SK-N-SH treated with all-trans-retinoic acid at 6 μM for 48 hours (cell line): ENCODE data around the gene LRMDA.

ENCODE experiments used
- ATAC-seq: fragments of 200-7000 bp; cut with Tn5 transposase; 3 replicates; pipeline ENCODE4 v1.9.1; 2020; ENCODE audit warnings: mild to moderate bottlenecking, moderate library complexity
- BACH2 ChIP-seq: fragments of 250-450 bp; sonication (Bioruptor Pico); IDR thresholded peaks from 2 replicates; pipeline ENCODE4 v1.9.0; 2021; ENCODE audit warnings: mild to moderate bottlenecking, borderline replicate concordance
- CREB5 ChIP-seq: fragments of 250-450 bp; sonication (Bioruptor Pico); IDR thresholded peaks from 2 replicates; pipeline ENCODE4 v1.5.1; 2020; ENCODE audit warnings: low read depth, mild to moderate bottlenecking, moderate library complexity
- ESRRG ChIP-seq: fragments of 250-450 bp; sonication (Bioruptor Pico); IDR thresholded peaks from 2 replicates; pipeline ENCODE4 v1.6.1; 2021; ENCODE audit warnings: mild to moderate bottlenecking
- GLIS3 ChIP-seq: fragments of 250-450 bp; sonication (Bioruptor Pico); IDR thresholded peaks from 2 replicates; pipeline ENCODE4 v1.5.0; 2020; ENCODE audit warnings: mild to moderate bottlenecking, moderate library complexity
- ISL1 ChIP-seq: fragments of 250-450 bp; sonication (Bioruptor Pico); IDR thresholded peaks from 2 replicates; pipeline ENCODE4 v2.1.2; 2022; ENCODE audit warnings: mild to moderate bottlenecking, moderate library complexity
- OSR1 ChIP-seq: fragments of 250-450 bp; sonication (Bioruptor Pico); IDR thresholded peaks from 2 replicates; pipeline ENCODE4 v1.8.0; 2022; ENCODE audit warnings: moderate library complexity, mild to moderate bottlenecking, inconsistent platforms
- PATZ1 ChIP-seq: fragments of 250-450 bp; sonication (Bioruptor Pico); IDR thresholded peaks from 2 replicates; pipeline ENCODE4 v1.8.0; 2020; ENCODE audit warnings: mild to moderate bottlenecking, moderate library complexity, borderline replicate concordance
- PPARA ChIP-seq: fragments of 250-450 bp; sonication (Bioruptor Pico); IDR thresholded peaks from 2 replicates; pipeline ENCODE4 v1.5.0; 2020; ENCODE audit warnings: mild to moderate bottlenecking, borderline replicate concordance
- RARB ChIP-seq: fragments of 250-450 bp; sonication (Bioruptor Pico); IDR thresholded peaks from 2 replicates; pipeline ENCODE4 v1.8.0; 2021; ENCODE audit warnings: mild to moderate bottlenecking, moderate library complexity
- SNAI2 ChIP-seq: fragments of 250-450 bp; sonication (Bioruptor Pico); IDR thresholded peaks from 2 replicates; pipeline ENCODE4 v1.5.0; 2020; ENCODE audit warnings: mild to moderate bottlenecking, moderate library complexity
- TCF4 ChIP-seq: fragments of 250-450 bp; sonication (Bioruptor Pico); IDR thresholded peaks from 2 replicates; pipeline ENCODE4 v1.8.0; 2021; ENCODE audit warnings: mild to moderate bottlenecking, moderate library complexity, borderline replicate concordance
- TOX ChIP-seq: fragments of 250-450 bp; sonication (Bioruptor Pico); IDR thresholded peaks from 2 replicates; pipeline ENCODE4 v1.8.0; 2021; ENCODE audit warnings: mild to moderate bottlenecking, moderate library complexity, borderline replicate concordance
- TSHZ2 ChIP-seq: fragments of 250-450 bp; sonication (Bioruptor Pico); IDR thresholded peaks from 2 replicates; pipeline ENCODE4 v1.5.0; 2020; ENCODE audit warnings: mild to moderate bottlenecking, moderate library complexity
- ZC3H10 ChIP-seq: fragments of 250-450 bp; sonication (Bioruptor Pico); IDR thresholded peaks from 2 replicates; pipeline ENCODE4 v1.5.1; 2021; ENCODE audit warnings: mild to moderate bottlenecking, moderate library complexity
- ZFP3 ChIP-seq: fragments of 250-450 bp; sonication (Bioruptor Pico); IDR thresholded peaks from 2 replicates; pipeline ENCODE4 v1.5.0; 2020; ENCODE audit warnings: mild to moderate bottlenecking, moderate library complexity
- ZFP30 ChIP-seq: fragments of 450-650 bp; formaldehyde crosslinking; IDR thresholded peaks from 2 replicates; pipeline ENCODE4 v1.5.0; 2022; ENCODE audit warnings: mild to moderate bottlenecking, moderate library complexity
- ZNF565 ChIP-seq: fragments of 450-650 bp; formaldehyde crosslinking; conservative IDR thresholded peaks from 2 replicates; pipeline ENCODE4 v1.5.0; 2020; ENCODE audit warnings: low read depth, mild to moderate bottlenecking, moderate library complexity
- ZNF70 ChIP-seq: fragments of 450-650 bp; formaldehyde crosslinking; IDR thresholded peaks from 2 replicates; pipeline ENCODE4 v1.5.0; 2020; ENCODE audit warnings: mild to moderate bottlenecking, moderate library complexity
- ZNF8 ChIP-seq: fragments of 450-650 bp; formaldehyde crosslinking; IDR thresholded peaks from 2 replicates; pipeline ENCODE4 v1.5.0; 2020; ENCODE audit warnings: mild to moderate bottlenecking, moderate library complexity
- TF ChIP-seq, protein P1 (sequence below): fragments of 250-450 bp; sonication (Bioruptor Pico); IDR thresholded peaks from 2 replicates; pipeline ENCODE4 v1.5.1; 2021; ENCODE audit warnings: mild to moderate bottlenecking, moderate library complexity
- TF ChIP-seq, protein P2 (sequence below): fragments of 250-450 bp; sonication (Bioruptor Pico); IDR thresholded peaks from 2 replicates; pipeline ENCODE4 v1.8.0; 2021; ENCODE audit warnings: low read depth, mild to moderate bottlenecking, moderate library complexity, borderline replicate concordance

The LRMDA gene

DNA sequence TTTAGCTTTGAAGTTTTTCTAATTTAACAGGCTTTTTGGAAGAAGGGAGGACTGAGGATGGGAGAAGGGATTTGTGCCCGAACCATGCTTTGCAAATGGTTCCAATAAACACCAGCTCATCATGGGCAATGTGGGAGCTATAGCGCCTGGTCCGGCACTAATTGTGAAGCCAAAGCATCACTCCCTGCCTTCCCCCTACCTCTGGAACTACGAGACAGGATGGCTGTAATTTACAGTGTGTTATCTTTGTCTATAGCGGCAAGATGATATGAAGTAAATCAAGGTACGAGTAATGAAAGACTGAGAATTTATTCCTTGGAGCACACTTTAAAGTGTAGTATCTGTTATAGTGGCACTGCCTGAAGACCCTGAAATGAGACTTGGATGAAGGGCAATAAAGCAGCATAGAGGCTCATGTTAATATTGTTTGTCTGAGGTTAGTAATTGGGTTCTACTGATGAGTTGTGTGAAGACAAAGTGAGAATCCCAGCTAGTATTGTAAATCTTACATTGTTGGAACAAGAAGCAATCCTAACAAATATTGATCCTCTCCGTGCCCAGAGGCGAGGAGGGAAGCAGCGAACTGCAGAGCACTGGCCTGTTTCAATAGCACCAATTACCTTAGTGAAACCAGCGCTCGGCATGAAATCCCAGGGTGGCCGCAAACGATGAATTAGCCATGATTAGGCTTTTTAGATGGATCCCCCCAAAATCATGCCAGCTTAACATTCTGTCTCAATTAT is 507.1 kb downstream of the LRMDA start:
- no peak for ATAC-seq
- TF ChIP-seq ZNF565 (CRISPR knock-in tag) (no peak), OSR1 (CRISPR knock-in tag) (no peak)

GRCh38 chr10:75939541-75939940 is 508.1 kb downstream of the LRMDA start:
- no peak for TF ChIP-seq ESRRG (CRISPR knock-in tag)
- TF ChIP-seq TSHZ2 (CRISPR knock-in tag) = no peak
- no peak for TF ChIP-seq BACH2
- TF ChIP-seq TOX (CRISPR knock-in tag) = no peak
- TF ChIP-seq TCF4 (CRISPR knock-in tag) = no peak
- no peak for TF ChIP-seq RARB (CRISPR knock-in tag)
- no peak for TF ChIP-seq PATZ1 (CRISPR knock-in tag)
- TF ChIP-seq PPARA (CRISPR knock-in tag) = no peak
- TF ChIP-seq GLIS3 (CRISPR knock-in tag) = no peak
- TF ChIP-seq, protein P1, sequence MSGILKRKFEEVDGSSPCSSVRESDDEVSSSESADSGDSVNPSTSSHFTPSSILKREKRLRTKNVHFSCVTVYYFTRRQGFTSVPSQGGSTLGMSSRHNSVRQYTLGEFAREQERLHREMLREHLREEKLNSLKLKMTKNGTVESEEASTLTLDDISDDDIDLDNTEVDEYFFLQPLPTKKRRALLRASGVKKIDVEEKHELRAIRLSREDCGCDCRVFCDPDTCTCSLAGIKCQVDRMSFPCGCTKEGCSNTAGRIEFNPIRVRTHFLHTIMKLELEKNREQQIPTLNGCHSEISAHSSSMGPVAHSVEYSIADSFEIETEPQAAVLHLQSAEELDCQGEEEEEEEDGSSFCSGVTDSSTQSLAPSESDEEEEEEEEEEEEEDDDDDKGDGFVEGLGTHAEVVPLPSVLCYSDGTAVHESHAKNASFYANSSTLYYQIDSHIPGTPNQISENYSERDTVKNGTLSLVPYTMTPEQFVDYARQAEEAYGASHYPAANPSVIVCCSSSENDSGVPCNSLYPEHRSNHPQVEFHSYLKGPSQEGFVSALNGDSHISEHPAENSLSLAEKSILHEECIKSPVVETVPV (CRISPR knock-in tag) = no peak
- no peak for TF ChIP-seq ZFP30 (CRISPR knock-in tag)
- TF ChIP-seq ZNF565 (CRISPR knock-in tag) = no peak
- no peak for TF ChIP-seq ZC3H10 (CRISPR knock-in tag)
- no peak for ATAC-seq

DNA sequence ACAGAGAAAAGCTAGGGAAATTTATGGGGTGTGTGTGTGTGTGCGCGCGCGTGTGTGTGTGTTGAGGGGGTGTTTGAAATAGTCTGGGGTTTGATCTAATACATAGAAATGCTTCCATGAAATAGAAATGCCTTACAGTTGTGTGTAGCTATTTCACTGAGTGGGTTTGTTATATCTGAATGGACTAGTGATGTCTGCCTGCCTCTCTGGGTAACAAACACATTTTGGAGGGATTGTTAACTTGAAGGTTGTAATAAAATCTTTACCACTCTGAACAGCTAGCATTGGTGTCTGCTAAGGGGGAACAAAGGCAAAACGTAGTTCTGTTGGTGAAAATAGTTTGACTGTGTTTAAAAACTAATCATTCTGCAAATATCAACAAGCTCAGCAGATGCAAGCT is 509.3 kb downstream of the LRMDA start:
- no peak for TF ChIP-seq BACH2
- TF ChIP-seq ISL1 (CRISPR knock-in tag) = no peak
- TF ChIP-seq, protein P2, sequence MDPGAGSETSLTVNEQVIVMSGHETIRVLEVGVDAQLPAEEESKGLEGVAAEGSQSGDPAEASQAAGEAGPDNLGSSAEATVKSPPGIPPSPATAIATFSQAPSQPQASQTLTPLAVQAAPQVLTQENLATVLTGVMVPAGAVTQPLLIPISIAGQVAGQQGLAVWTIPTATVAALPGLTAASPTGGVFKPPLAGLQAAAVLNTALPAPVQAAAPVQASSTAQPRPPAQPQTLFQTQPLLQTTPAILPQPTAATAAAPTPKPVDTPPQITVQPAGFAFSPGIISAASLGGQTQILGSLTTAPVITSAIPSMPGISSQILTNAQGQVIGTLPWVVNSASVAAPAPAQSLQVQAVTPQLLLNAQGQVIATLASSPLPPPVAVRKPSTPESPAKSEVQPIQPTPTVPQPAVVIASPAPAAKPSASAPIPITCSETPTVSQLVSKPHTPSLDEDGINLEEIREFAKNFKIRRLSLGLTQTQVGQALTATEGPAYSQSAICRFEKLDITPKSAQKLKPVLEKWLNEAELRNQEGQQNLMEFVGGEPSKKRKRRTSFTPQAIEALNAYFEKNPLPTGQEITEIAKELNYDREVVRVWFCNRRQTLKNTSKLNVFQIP (CRISPR knock-in tag) = no peak
- TF ChIP-seq OSR1 (CRISPR knock-in tag) = no peak
- no peak for TF ChIP-seq ZNF8 (CRISPR knock-in tag)
- TF ChIP-seq ZFP30 (CRISPR knock-in tag) = no peak
- TF ChIP-seq ZFP3 (CRISPR knock-in tag) = no peak
- TF ChIP-seq, protein P1 (CRISPR knock-in tag) = no peak
- no peak for TF ChIP-seq PPARA (CRISPR knock-in tag)
- TF ChIP-seq CREB5 (CRISPR knock-in tag) = no peak
- no peak for TF ChIP-seq ZNF70 (CRISPR knock-in tag)
- no peak for TF ChIP-seq TCF4 (CRISPR knock-in tag)
- TF ChIP-seq PATZ1 (CRISPR knock-in tag) = no peak
- TF ChIP-seq ESRRG (CRISPR knock-in tag) = no peak
- TF ChIP-seq TSHZ2 (CRISPR knock-in tag) = no peak
- no peak for TF ChIP-seq SNAI2 (CRISPR knock-in tag)
- ATAC-seq = no peak
